Coronary artery (tissue), 2 donors: ENCODE data around the gene C11orf71.

Experiments
- DNase-seq: peaks from one replicate; pipeline ENCODE4 v3.0.0-alpha.2; 2017; ENCODE audit warnings: low spot score
- H3K27ac ChIP-seq, 2 donors: fragments of 200-600 bp; sonication (generic); one replicate each; pipeline ENCODE4 v1.5.1; 2016 to 2019
- H3K4me3 ChIP-seq: fragments of 200-600 bp; sonication (generic); 2 replicates; pipeline ENCODE4 v1.5.1; 2016; ENCODE audit warnings: mild to moderate bottlenecking, moderate library complexity
- TF ChIP-seq, protein P1 (sequence below): fragments of 200-600 bp; sonication (generic); IDR thresholded peaks from one replicate; pipeline ENCODE4 v1.5.1; 2019; ENCODE audit warnings: antibody characterized with exemption

C11orf71 gene

DNA sequence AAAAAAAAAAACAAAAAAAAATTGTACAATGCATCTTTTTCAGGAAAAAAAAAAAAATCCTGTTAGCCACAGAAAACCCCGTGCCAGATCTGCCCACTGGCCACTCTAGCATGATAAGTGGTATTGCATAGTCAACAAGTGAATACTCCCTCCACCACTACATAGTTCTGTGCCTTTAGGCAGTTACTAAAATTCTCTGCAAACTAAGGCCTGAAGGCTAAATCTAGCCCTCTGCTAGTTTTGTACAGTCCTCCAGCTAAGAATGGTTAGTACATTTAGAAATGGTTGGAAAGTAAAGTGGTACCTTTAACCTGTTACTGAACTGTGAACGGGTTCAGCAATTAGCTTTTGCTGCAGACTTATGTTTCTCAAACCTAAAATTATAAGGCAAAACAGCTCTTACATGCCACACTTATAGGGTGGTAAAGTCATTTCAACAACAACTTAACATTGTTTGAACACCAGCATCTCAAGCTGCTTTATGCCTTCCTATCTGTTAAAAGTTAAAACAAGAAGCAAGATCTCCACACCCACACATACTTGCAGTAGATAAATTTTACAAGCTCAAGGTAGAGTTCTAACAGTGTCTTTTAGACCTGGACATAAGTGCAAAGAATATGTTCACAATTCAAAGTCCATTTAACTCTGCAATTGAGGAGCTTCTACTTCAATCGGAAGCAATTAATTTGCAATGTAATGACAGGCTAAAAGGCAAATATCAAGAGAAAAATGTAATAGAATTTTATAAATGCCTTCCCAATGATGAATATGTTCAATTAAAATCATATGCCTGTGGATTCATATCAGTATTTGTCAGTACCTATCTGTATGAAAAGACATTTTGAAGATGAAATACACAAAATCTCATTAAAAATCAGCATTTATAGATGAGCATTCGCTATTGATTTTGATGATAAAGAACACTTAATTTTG, 7.3 kb downstream of the C11orf71 start:
- TF ChIP-seq, protein P1, sequence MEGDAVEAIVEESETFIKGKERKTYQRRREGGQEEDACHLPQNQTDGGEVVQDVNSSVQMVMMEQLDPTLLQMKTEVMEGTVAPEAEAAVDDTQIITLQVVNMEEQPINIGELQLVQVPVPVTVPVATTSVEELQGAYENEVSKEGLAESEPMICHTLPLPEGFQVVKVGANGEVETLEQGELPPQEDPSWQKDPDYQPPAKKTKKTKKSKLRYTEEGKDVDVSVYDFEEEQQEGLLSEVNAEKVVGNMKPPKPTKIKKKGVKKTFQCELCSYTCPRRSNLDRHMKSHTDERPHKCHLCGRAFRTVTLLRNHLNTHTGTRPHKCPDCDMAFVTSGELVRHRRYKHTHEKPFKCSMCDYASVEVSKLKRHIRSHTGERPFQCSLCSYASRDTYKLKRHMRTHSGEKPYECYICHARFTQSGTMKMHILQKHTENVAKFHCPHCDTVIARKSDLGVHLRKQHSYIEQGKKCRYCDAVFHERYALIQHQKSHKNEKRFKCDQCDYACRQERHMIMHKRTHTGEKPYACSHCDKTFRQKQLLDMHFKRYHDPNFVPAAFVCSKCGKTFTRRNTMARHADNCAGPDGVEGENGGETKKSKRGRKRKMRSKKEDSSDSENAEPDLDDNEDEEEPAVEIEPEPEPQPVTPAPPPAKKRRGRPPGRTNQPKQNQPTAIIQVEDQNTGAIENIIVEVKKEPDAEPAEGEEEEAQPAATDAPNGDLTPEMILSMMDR = no peak
- no peak for DNase-seq
- no peak overlapping the region for H3K27ac ChIP-seq
- H3K4me3 ChIP-seq = no peak overlapping the region

DNA sequence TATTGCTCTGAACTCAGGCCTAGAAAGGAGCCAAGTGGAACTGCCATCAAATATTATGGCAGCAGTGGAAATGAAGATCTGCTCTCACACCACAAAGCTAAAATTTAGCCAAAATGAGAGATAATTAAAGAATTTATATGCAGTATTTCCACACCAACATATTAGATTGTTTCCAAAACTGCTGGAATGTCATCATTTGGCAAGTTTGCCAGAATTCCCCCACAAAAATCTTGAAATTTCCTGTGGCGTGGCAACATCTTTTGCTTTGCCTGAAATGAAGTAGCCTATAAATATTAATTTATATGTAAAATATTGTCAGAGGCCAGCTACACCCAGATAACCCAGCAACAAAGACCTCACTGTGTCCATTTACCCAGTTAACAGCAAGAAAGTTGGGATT, 13.8 kb downstream of the C11orf71 start:
- H3K4me3 ChIP-seq = no peak overlapping the region
- no peak overlapping the region for H3K27ac ChIP-seq
- TF ChIP-seq, protein P1 = no peak
- no peak for DNase-seq

DNA sequence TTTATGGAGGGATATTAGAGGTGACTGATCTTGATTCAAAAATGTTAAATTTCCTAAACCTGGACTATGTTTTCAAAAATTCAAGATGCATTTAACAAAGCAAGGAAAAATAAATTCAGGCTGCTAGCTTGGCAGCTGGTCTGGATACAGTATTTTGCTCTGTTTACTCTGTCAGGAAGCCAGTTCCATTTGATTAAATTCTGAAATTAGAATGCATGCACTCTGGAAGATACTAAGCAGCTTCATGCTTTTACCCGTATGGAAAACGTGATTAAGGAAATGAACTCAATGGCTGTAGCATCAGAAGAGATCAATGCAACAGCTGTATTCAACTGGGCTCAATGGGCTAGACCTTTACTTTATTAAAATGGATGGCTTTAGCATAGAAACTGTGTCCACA, 14.2 kb downstream of the C11orf71 start:
- Histone ChIP-seq H3K27ac (no peak overlapping the region), H3K4me3 (no peak overlapping the region)
- TF ChIP-seq, protein P1 = no peak
- no peak for DNase-seq

DNA sequence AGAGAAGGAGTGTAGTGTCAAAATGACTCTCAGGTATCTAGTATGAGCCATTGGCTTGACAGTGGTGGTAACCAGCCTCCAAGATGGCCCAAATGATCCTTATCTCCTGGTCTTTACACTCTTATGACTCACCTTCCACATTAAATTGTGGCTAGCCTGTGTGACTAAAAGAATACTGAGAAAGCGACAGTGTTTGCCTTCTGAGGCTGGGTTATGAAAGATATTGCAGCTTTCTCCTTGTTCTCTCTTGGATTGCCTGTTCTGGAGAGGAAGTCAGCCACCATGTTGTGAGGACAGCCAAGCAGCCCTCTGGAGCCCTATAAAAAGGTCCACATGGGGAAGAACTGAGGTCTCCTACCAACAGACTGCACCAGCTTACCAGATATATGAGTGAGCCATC, 15.8 kb downstream of the C11orf71 start:
- Histone ChIP-seq H3K4me3 (no peak overlapping the region), H3K27ac (no peak overlapping the region)
- no peak for DNase-seq
- TF ChIP-seq, protein P1 = no peak

DNA sequence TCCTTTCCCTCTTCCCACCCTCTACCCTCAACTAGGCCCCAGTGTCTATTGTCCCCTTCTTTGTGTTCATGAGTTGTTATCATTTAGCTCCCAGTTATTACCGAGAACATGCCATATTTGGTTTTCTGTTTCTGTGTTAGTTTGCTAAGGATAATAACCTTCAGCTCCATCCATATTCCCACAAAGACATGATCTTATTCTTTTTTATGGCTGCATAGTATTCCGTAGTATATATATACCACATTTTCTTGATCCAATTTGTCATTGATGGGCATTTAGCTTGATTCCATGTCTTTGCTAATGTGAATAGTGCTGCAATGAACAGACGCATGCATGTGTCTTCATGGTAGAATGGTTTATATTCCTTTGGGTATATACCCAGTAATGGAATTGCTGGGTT, 17.8 kb downstream of the C11orf71 start:
- TF ChIP-seq, protein P1 = no peak
- H3K4me3 ChIP-seq = no peak overlapping the region
- DNase-seq = no peak
- H3K27ac ChIP-seq = no peak overlapping the region

DNA sequence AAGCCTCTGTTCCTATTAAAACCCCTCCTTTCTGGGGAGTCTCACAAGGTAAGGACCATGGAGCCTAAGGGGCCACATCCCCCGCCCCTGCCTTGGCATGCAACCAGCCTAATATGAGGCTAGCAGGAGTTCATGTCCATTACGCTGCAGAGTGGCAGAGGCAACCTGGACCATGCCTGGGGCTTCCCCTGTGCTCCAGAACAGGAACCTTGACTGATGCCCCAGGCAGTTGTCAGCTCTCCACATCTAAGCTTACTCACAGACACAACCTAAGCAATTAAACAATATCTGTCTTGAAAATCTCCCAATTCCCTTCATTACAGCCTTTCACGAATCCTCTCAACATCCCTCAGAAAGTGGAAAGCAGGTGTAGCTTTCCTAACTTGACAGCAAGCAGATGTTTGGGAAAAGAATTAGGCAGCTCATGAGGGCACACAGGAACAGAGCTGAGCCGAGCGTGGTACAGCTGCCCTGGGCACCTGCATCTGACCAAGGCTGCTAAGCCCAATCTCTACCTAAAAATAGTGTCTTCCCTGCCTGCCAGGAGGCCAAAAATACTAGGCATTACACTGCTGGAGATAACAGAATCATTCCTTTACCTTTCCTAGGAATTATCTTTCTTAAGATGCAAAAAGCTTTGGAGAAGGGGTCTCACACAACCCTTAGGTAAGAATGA, 20.8 kb downstream of the C11orf71 start:
- Histone ChIP-seq H3K4me3 (no peak overlapping the region), H3K27ac (no peak overlapping the region)
- DNase-seq = no peak
- TF ChIP-seq, protein P1 = no peak
